ENCODE measurements around the gene EIF2S1.
"Not testable (repeated sequence)": the region's sequence is repeated elsewhere in the genome, so short reads cannot be mapped to it uniquely, and the experiment has no call there.

EIF2S1 gene

DNA sequence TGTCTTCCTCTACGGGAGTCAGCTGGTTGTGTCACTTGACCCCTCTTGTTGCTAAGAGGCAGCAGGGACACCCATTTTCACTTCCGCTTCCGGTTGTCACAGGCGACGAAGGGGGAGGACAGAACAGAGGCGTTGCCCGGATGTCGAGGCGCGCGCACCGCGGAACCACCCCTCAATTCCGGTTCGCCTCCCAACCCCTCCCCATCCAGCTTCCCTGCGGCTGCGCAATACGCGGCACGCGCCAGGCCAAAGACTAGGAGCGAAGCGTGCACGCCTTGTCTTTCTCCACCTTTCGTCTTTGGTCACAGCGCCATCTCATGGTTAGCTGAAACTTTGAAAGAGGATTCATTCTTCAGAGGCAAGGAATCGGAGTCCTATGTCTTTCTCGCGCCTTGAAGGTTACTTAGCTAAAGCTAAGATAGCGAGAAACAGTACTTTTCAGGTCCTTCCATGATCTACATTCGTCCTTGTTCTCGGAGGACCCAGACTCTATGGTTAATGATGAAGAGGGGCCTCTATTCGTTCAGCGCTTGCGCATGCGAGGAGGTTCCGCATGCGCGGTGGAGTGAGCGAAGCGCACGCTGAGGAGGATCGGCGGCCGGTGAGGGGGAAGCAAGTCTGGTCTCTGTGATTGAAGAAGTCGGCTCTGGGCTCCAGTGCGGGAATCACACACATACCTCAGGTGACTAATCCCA, at the start of gene EIF2S1, which contains the start of gene ATP6V1D:
Gene EIF2S1 (plus strand): TSS at position 554 of the 695 bp plus-strand sequence. CDS start 4,440 bp downstream, outside the sequence.
Gene ATP6V1D (minus strand): TSS at position 30 of the 695 bp plus-strand sequence. CDS start 106 bp downstream, outside the sequence.
- peak; percentile 99 for DNase-seq (ENCODE audit: low read depth)
- TF ChIP-seq, protein P1, sequence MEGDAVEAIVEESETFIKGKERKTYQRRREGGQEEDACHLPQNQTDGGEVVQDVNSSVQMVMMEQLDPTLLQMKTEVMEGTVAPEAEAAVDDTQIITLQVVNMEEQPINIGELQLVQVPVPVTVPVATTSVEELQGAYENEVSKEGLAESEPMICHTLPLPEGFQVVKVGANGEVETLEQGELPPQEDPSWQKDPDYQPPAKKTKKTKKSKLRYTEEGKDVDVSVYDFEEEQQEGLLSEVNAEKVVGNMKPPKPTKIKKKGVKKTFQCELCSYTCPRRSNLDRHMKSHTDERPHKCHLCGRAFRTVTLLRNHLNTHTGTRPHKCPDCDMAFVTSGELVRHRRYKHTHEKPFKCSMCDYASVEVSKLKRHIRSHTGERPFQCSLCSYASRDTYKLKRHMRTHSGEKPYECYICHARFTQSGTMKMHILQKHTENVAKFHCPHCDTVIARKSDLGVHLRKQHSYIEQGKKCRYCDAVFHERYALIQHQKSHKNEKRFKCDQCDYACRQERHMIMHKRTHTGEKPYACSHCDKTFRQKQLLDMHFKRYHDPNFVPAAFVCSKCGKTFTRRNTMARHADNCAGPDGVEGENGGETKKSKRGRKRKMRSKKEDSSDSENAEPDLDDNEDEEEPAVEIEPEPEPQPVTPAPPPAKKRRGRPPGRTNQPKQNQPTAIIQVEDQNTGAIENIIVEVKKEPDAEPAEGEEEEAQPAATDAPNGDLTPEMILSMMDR (IDR thresholded peaks at IDR 0.05; ENCODE audit: low read depth, low read length, missing control alignments), result peak; percentile 98
- H3K4me3 ChIP-seq (ENCODE audit: low read depth, low read length), result peak within 1 kb of the TSS; percentile 71

DNA sequence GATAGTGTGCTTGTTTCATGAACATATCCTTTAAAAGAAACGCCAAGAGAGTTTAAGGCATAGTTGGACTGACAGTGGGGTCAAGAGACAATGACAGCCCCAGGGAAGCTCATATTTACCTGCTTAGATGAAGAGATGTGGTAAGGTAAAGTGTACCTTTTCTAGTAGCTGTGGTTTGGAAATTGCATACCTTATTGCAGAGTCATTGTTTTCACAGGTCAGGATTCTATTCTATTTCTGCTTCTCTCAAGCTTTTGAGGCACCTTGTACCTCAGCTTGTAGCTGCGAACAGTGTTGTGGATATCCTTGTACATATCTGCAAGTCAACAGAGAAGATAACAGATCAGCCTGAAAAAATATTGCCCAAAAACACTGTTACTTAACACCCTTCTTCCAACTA, 48.3 kb upstream of the EIF2S1 start:
- TF ChIP-seq, protein P1 (IDR thresholded peaks at IDR 0.05; ENCODE audit: low read depth, low read length, missing control alignments), result no peak
- no peak for DNase-seq (ENCODE audit: low read depth)
- no peak overlapping the region for H3K4me3 ChIP-seq (ENCODE audit: low read depth, low read length)

DNA sequence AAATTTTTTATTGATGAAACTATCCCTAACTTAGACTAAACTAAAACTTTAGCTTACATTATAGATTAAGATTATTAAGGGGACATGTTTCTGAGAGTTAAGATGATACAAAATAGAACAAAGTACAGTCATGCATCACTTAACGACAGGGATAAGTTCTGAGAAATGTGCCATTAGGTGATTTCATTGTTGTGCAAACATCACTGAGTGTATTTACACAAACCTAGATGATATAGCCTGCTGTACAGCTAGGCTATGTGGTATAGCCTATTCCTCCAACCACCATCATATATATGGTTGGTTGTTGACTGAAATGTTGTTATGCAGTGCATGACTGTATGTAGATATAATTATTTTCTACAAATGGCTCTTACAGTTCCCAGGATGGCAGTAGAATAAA, 47.0 kb upstream of the EIF2S1 start:
- H3K4me3 ChIP-seq (ENCODE audit: low read depth, low read length), result no peak overlapping the region
- TF ChIP-seq, protein P1 (IDR thresholded peaks at IDR 0.05; ENCODE audit: low read depth, low read length, missing control alignments), result no peak
- no peak for DNase-seq (ENCODE audit: low read depth)

DNA sequence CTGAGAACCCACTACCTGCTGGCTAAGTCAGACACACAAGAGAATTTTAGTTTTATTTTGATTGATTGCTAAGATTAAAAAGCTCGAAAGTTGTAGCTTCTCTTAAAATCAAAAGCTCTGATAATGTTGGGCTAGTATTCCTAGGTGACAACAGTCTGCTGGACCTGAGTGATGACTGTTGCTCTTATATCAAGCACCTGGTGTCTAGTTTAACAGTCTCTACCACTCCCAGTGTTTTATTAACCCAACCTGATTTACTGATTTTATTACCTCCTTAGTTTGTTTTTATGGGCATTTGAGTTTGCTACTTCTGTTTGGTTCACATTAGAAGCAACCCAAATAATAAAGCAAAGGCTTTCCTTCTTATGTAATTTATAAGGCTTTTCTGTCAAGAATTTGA, 42.3 kb upstream of the EIF2S1 start:
- no peak overlapping the region for H3K4me3 ChIP-seq (ENCODE audit: low read depth, low read length)
- no peak for DNase-seq (ENCODE audit: low read depth)
- TF ChIP-seq, protein P1 (IDR thresholded peaks at IDR 0.05; ENCODE audit: low read depth, low read length, missing control alignments), result no peak

DNA sequence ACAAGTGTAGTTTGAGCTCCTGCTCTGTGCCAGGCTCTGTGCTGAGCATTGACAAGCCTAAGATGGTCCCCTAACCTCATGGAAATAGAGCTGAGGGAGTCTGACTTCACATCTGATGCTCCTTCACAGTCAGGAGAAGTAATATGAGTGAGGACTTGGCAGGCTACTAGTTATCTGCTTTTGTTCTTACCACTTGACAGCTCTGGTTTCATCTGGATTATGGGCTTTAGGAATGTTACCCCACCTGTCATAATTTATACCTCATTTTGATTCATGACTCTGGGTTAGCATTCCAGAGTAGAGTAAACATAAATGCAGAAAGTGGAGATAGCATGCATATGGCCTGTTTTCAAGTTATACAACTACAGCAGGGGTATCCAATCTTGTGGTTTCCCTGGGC, 41.0 kb upstream of the EIF2S1 start:
- no peak overlapping the region for H3K4me3 ChIP-seq (ENCODE audit: low read depth, low read length)
- TF ChIP-seq, protein P1 (IDR thresholded peaks at IDR 0.05; ENCODE audit: low read depth, low read length, missing control alignments), result no peak
- DNase-seq (ENCODE audit: low read depth), result no peak

DNA sequence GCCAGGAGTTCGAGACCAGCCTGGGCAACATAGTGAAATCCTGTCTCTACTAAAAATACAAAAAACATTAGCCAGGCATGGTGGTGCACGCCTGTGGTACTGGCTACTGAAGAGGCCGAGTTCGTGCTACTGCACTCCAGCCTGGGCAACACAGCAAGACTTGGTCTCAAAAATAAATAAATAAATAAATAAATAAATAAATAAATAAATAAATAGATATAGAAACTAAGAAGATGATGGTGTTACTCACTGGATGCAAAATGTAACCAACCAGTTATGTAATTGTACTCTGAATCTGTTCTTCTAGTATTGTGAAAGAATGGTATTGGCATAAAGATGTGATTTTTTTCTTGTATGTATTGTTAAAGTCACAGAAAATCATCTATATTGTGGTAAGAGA, 30.5 kb upstream of the EIF2S1 start:
- not testable (repeated sequence) for H3K4me3 ChIP-seq (ENCODE audit: low read depth, low read length); DNase-seq (ENCODE audit: low read depth)

DNA sequence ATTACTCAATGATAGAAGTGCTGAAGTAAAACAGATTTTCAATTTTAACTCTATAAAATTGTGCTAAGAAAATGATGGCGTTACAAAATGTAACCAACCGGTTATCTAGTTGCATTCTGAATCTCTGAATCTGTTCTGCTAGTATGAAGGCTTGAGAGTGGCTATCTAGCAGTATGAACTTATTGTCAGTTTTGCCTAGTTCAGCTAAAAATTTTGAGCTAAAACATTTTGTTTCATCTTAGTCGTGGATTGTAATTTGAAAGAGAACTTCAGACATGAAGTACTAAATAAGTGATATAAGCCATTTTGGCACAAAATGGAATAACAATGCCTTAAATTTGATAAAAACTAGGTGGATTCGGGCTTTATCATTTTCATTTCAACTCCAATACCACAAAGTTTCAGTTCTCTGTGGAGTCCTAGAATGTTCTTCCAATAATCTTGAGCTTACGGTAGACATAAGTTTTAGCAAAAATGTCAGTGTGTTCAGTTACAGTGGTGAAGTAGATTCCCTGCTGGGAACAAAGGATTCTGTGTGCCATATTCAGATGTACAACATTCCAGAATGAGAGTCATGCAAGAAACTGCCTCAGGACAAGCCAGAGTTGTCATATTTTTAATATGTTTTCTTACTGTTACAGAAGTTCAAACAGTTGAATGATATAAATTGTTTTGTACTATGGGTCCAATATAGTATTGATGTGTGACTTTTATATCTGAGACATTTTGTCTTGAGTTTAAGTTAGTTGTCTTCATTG, 28.6 kb upstream of the EIF2S1 start:
- TF ChIP-seq, protein P1 (IDR thresholded peaks at IDR 0.05; ENCODE audit: low read depth, low read length, missing control alignments), result no peak
- no peak overlapping the region for H3K4me3 ChIP-seq (ENCODE audit: low read depth, low read length)
- no peak for DNase-seq (ENCODE audit: low read depth)

Data from GM12864 (cell line).